Sigmoid colon (tissue), 7 donors: ENCODE results near the gene SYNDIG1. TPM values are rescaled to one million over a fixed set of nuclear protein-coding genes. Genes with fewer than 3 reads are reported as not detected.

Source experiments
- DNase-seq: peaks from one replicate; pipeline ENCODE4 v3.0.0-alpha.2; 2019
- H3K27ac ChIP-seq, 4 donors: fragments of 200-600 bp; sonication (generic); one replicate each; pipeline ENCODE4 v1.5.1; 2016 to 2019; ENCODE audit warnings: mild to moderate bottlenecking in 1 of 4
- H3K27me3 ChIP-seq, 3 donors: fragments of 200-600 bp; sonication (generic); one replicate each; pipeline ENCODE4 v1.5.1; 2019; ENCODE audit warnings: mild to moderate bottlenecking in 1 of 3
- H3K36me3 ChIP-seq, 4 donors: fragments of 200-600 bp; sonication (generic); one replicate each; pipeline ENCODE4 v1.5.1; 2016 to 2019
- H3K4me1 ChIP-seq, 4 donors: fragments of 200-600 bp; sonication (generic); one replicate each; pipeline ENCODE4 v1.5.1; 2017 to 2019
- H3K4me3 ChIP-seq, 4 donors: fragments of 200-600 bp; sonication (generic); one replicate each; pipeline ENCODE4 v1.5.1; 2017 to 2019; ENCODE audit warnings: mild to moderate bottlenecking in 2 of 4, moderate library complexity in 1 of 4
- H3K9me3 ChIP-seq, 4 donors: fragments of 200-600 bp in 3 of 4; sonication (generic) in 3 of 4; one replicate each; pipeline versions ENCODE4 v1.5.1 to v1.6.1; 2013 to 2019
- EP300 ChIP-seq, 4 donors: sonication (generic); formaldehyde crosslinking; IDR thresholded peaks; one replicate each; pipeline ENCODE4 v1.6.1; 2017; ENCODE audit warnings: antibody characterized with exemption in 4 of 4
- POLR2A ChIP-seq, 2 donors: fragments of 450-650 bp; IDR thresholded peaks; one replicate each; pipeline ENCODE4 v1.6.1; 2016; ENCODE audit warnings: antibody characterized with exemption in 2 of 2, mild to moderate bottlenecking in 2 of 2, moderate library complexity in 2 of 2
- POLR2AphosphoS5 ChIP-seq, 4 donors: sonication (generic); formaldehyde crosslinking; IDR thresholded peaks; one replicate each; pipeline ENCODE4 v1.6.1; 2017; ENCODE audit warnings: antibody characterized with exemption in 4 of 4
- WGBS, 2 donors: extraction: QIAGEN DNeasy Blood & Tissue Kit; methylation state at CpG; one replicate each; pipeline ENCODE4 v1.1.7; 2013; 5-methylcytosine and 5-hydroxymethylcytosine counted together
- intact Hi-C: fragments of 100-400 bp; cut with DNase I; formaldehyde crosslinking; loops from one replicate; pipeline ENCODE4 v1.15.1; 2023
- polyA plus RNA-seq, 3 donors: library from polyadenylated mRNA; stranded (reverse); fragments of 200-250 nt; gene quantifications; one replicate each; pipeline ENCODE4 v1.2.3, GENCODE V29; 2013
- total RNA-seq, 4 donors: library from RNA; depleted of rRNA; stranded (reverse); fragments of >200 nt; gene quantifications; one replicate each; pipeline ENCODE4 v1.1.0, GENCODE V29; 2016
- TF ChIP-seq, protein P1 (sequence below), 4 experiments: fragments of 450-650 bp in 3 of 4; fragments of 200-600 bp in 1 of 4; IDR thresholded peaks; one replicate each; pipeline ENCODE4 v1.5.1; 2016 to 2019; ENCODE audit warnings: antibody characterized with exemption in 4 of 4, mild to moderate bottlenecking in 3 of 4, moderate library complexity in 2 of 4
- donor health status: healthy with polysubstance abuse.
- donor health status: Bipolar disorder and iron deficiency.
- donor health status: healthy.

The SYNDIG1 gene
- total and polyA plus RNA-seq, 7 donors: 0.16 to 0.69 (median 0.36) TPM; not detected in 2

DNA sequence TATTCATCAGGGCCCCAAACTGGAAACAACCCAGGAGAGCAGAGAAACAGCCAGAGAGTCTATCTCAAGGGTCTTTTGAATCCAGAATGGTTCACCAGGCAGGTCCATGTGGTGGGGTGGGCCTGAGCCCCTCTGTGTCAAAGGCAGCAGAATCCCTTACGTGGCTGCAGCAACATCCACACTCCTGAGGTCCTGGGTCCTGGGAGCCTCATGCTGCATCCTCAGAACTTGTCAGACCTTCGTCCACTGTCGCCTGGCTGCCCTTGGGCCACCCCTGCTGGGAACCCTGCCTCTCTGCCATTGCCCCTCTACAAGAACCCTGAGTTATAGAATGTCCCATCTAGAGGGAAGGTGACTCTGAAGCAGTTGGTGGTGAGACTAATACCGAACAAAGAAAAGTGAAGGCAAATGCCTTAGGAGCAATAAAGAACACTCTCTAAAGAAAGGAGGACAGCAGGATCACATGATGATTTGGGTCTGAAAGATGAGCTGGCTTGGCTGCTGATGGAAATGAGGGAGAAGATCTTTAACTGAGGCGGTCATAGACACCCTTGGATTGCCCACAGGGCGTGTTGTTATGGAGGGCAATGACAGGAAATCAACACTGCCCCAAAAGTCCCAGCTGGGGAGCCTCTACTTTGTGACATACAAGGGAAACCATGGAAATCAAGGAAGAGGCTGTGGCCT, 161.2 kb downstream of the SYNDIG1 start:
- no peak for DNase-seq
- H3K27me3 ChIP-seq: no peaks in the 10 kb centered on the region
- H3K4me1 ChIP-seq: peaks cover 0 to 11% (median 3%) of the 10 kb centered on the region in 4 donors
- intact Hi-C loops: no loop called here
- TF ChIP-seq EP300 (IDR thresholded peaks at IDR 0.05) (no peak), POLR2AphosphoS5 (IDR thresholded peaks at IDR 0.05) (no peak), POLR2A (IDR thresholded peaks at IDR 0.05) (no peak)
- TF ChIP-seq, protein P1, sequence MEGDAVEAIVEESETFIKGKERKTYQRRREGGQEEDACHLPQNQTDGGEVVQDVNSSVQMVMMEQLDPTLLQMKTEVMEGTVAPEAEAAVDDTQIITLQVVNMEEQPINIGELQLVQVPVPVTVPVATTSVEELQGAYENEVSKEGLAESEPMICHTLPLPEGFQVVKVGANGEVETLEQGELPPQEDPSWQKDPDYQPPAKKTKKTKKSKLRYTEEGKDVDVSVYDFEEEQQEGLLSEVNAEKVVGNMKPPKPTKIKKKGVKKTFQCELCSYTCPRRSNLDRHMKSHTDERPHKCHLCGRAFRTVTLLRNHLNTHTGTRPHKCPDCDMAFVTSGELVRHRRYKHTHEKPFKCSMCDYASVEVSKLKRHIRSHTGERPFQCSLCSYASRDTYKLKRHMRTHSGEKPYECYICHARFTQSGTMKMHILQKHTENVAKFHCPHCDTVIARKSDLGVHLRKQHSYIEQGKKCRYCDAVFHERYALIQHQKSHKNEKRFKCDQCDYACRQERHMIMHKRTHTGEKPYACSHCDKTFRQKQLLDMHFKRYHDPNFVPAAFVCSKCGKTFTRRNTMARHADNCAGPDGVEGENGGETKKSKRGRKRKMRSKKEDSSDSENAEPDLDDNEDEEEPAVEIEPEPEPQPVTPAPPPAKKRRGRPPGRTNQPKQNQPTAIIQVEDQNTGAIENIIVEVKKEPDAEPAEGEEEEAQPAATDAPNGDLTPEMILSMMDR (IDR thresholded peaks at IDR 0.05): no peak
- WGBS, 2 donors: 69 to 90% methylated on average over 6 of the region's 6 CpGs
- H3K27ac ChIP-seq: no peak overlapping the region
- H3K4me3 ChIP-seq: no peak overlapping the region
- no peaks in the 10 kb centered on the region for H3K9me3 ChIP-seq
- H3K36me3 ChIP-seq: no peaks in the 10 kb centered on the region

DNA sequence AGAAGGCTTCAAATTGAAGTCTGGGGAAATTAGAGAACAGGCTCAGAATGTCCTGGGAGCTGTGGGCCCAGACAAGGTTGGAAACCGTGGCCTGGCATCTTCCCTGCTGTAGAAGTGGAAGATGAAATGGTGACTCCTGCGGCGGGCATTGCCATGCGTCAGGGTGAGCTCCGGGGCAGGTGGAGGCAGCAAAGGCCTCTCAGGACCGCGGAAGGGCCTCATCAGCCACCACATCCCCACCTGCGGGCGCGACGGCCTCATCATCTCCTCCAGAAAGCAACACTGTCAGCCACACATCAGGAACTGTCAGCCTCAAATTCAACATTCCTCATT, 161.7 kb downstream of the SYNDIG1 start:
- Histone ChIP-seq H3K4me3 (no peak overlapping the region), H3K9me3 (no peaks in the 10 kb centered on the region), H3K4me1 (peaks cover 0 to 11% (median 3%) of the 10 kb centered on the region in 4 donors), H3K27me3 (no peaks in the 10 kb centered on the region), H3K27ac (no peak overlapping the region), H3K36me3 (no peaks in the 10 kb centered on the region)
- TF ChIP-seq EP300 (IDR thresholded peaks at IDR 0.05): no peak
- no peak for TF ChIP-seq POLR2A (IDR thresholded peaks at IDR 0.05)
- TF ChIP-seq, protein P1 (IDR thresholded peaks at IDR 0.05): no peak
- no peak for TF ChIP-seq POLR2AphosphoS5 (IDR thresholded peaks at IDR 0.05)
- no peak for DNase-seq
- intact Hi-C loops: no loop called here
- WGBS, 2 donors: 88 to 95% methylated on average over 11 of the region's 11 CpGs

DNA sequence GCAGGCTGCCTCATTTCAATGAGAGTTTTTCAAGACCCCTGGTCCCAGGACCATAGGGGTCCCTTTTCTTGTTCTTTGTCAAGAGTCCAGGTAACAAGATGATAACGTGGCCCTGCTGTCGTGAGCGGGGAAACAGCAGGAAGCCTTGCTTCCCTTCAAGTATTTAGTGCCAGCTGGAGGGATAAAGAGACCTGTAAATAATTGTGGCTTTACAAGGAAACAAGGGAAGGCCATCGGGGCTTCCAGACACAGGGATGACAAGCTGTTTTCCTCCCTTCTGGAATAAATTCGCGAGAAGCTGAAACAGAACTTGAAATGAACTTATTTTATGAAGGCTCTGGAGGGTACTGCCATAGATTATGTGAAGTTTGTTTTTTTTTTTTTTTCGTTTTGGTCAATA, 163.2 kb downstream of the SYNDIG1 start:
- Histone ChIP-seq H3K27ac (no peak overlapping the region), H3K4me1 (peaks cover 0 to 11% (median 3%) of the 10 kb centered on the region in 4 donors), H3K36me3 (no peaks in the 10 kb centered on the region), H3K4me3 (no peak overlapping the region), H3K9me3 (no peaks in the 10 kb centered on the region), H3K27me3 (no peaks in the 10 kb centered on the region)
- intact Hi-C loops: no loop called here
- no peak for DNase-seq
- WGBS, 2 donors: 63 to 74% methylated on average over 7 of the region's 7 CpGs
- no peak for TF ChIP-seq POLR2AphosphoS5 (IDR thresholded peaks at IDR 0.05)
- no peak for TF ChIP-seq POLR2A (IDR thresholded peaks at IDR 0.05)
- TF ChIP-seq, protein P1 (IDR thresholded peaks at IDR 0.05): no peak
- TF ChIP-seq EP300 (IDR thresholded peaks at IDR 0.05): no peak

DNA sequence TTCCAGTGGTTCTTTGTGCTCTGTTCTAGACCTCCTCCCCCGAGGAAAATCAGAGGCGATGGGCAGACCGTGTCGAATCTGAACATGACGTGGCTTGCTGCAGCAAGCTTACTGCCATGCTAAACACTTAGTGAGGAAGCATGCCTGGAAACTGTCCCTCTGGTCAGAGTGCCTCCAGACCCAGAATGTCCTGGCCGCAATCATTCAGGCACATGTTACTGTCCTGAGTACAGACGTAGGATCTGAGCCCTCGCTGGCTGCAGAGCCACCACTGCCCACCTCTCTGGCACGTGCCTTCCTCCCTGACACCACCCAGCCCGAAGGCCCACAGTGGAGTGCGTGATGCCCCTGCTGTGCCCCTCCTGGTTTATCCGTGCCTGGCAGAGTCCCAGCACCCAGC, 163.6 kb downstream of the SYNDIG1 start:
- Histone ChIP-seq H3K36me3 (no peaks in the 10 kb centered on the region), H3K9me3 (no peaks in the 10 kb centered on the region), H3K4me1 (peaks cover 0 to 11% (median 3%) of the 10 kb centered on the region in 4 donors), H3K4me3 (no peak overlapping the region), H3K27me3 (no peaks in the 10 kb centered on the region), H3K27ac (no peak overlapping the region)
- no peak for DNase-seq
- TF ChIP-seq, protein P1 (IDR thresholded peaks at IDR 0.05): no peak
- TF ChIP-seq POLR2AphosphoS5 (IDR thresholded peaks at IDR 0.05) (no peak), EP300 (IDR thresholded peaks at IDR 0.05) (no peak), POLR2A (IDR thresholded peaks at IDR 0.05) (no peak)
- WGBS, 2 donors: 86 to 87% methylated on average over 12 of the region's 12 CpGs
- intact Hi-C loops: no loop called here

DNA sequence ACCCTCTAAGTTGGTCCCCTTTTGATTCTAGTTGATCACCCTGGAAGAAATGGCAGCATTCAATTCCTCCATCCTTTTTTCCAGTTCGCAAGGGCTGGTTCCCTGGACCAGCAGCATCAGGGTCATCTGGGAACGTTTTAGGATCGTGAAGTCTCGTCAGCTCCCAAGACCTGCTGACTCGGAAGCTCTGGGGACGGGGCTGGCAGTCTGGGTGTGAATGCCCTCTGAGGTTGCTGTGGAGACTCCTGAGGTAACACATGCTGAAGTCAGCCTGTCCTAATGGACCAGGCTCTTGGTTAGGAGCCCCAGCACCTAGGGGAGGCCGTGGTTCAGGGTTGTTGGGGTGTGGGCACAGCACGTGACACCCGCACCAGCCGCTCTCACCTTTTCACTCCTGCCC, 164.1 kb downstream of the SYNDIG1 start:
- Histone ChIP-seq H3K9me3 (no peaks in the 10 kb centered on the region), H3K4me3 (no peak overlapping the region), H3K36me3 (no peaks in the 10 kb centered on the region), H3K27ac (no peak overlapping the region), H3K4me1 (peaks cover 0 to 11% (median 3%) of the 10 kb centered on the region in 4 donors), H3K27me3 (no peaks in the 10 kb centered on the region)
- intact Hi-C loops: no loop called here
- WGBS, 2 donors: 73 to 86% methylated on average over 10 of the region's 10 CpGs
- no peak for TF ChIP-seq POLR2AphosphoS5 (IDR thresholded peaks at IDR 0.05)
- TF ChIP-seq EP300 (IDR thresholded peaks at IDR 0.05): no peak
- TF ChIP-seq, protein P1 (IDR thresholded peaks at IDR 0.05): no peak
- TF ChIP-seq POLR2A (IDR thresholded peaks at IDR 0.05): no peak
- no peak for DNase-seq
